H1 (cell line): ENCODE measurements around the gene ILF3. TPM values are rescaled to one million over a fixed set of nuclear protein-coding genes. Genes with fewer than 3 reads are reported as not detected.

Experiments
- CHD7 ChIP-seq: fragments of 300-600 bp; sonication (generic); IDR thresholded peaks from 2 replicates; pipeline ENCODE4 v1.7.1; 2012; ENCODE audit warnings: low read length, moderate library complexity, mild to moderate bottlenecking, inconsistent platforms; ENCODE audit not compliant: insufficient replicate concordance
- RBBP5 ChIP-seq: IDR thresholded peaks from 2 replicates; pipeline ENCODE4 v1.7.1; 2012; ENCODE audit warnings: low read depth, mild to moderate bottlenecking, inconsistent platforms, low read length, moderate library complexity, borderline replicate concordance
- SP1 ChIP-seq: IDR thresholded peaks from 2 replicates; pipeline ENCODE4 v1.6.1; 2011; ENCODE audit warnings: low read depth, low read length
- SRF ChIP-seq: IDR thresholded peaks from 2 replicates; pipeline ENCODE4 v1.6.1; 2011; ENCODE audit warnings: mild to moderate bottlenecking, low read depth, low read length, moderate library complexity
- TCF12 ChIP-seq: IDR thresholded peaks from 2 replicates; pipeline ENCODE4 v1.6.1; 2011; ENCODE audit warnings: low read depth, mild to moderate bottlenecking, low read length
- polyA plus RNA-seq, 7 experiments: library from polyadenylated mRNA; depleted of rRNA in 3 of 7; stranded (reverse) in 5 of 7; unstranded in 2 of 7; fragments of >200 nt in 5 of 7; fragments of 200-250 nt in 2 of 7; gene quantifications; 1 replicate in 5 of 7; 2 replicates in 1 of 7; 4 replicates in 1 of 7; pipeline versions ENCODE4 v1.2.1 to v1.2.3, GENCODE V29; 2011 to 2013; ENCODE audit warnings: missing spikeins in 2 of 7, mixed read lengths in 2 of 7
- total RNA-seq: library from RNA; stranded (reverse); fragmentation: NEBNext Ultra II Directional; extraction: Animal tissue kit (Norgen Biotek cat#: 25700); gene quantifications from 2 replicates; pipeline ENCODE4 v1.2.1, GENCODE V29; 2021
- TF ChIP-seq, protein P1 (sequence below), 3 experiments: IDR thresholded peaks; 1 replicate in 2 of 3; 2 replicates in 1 of 3; pipeline versions ENCODE4 v1.5.1 to v1.6.1; 2011; ENCODE audit warnings: low read length in 3 of 3, mild to moderate bottlenecking in 3 of 3, inconsistent platforms in 2 of 3, low read depth in 1 of 3, moderate library complexity in 1 of 3; ENCODE audit not compliant: insufficient read depth in 1 of 3; ENCODE audit errors: control extremely low read depth in 1 of 3
- TF ChIP-seq, protein P2 (sequence below): IDR thresholded peaks from 2 replicates; pipeline ENCODE4 v1.6.1; 2011; ENCODE audit warnings: low read depth, mild to moderate bottlenecking, low read length; ENCODE audit not compliant: insufficient read depth

Gene ILF3
- total and polyA plus RNA-seq, 2 of the 8 experiments (the other 6 are each of a cell fraction or from before 2014, with no cell fraction given), result 291 to 695 TPM

GRCh38 chr19:10643172-10643967, 10.8 kb upstream of the ILF3 start (continued):
- TF ChIP-seq CHD7 (no peak), SRF (no peak), SP1 (no peak), RBBP5 (no peak), TCF12 (no peak)
- TF ChIP-seq, protein P1, sequence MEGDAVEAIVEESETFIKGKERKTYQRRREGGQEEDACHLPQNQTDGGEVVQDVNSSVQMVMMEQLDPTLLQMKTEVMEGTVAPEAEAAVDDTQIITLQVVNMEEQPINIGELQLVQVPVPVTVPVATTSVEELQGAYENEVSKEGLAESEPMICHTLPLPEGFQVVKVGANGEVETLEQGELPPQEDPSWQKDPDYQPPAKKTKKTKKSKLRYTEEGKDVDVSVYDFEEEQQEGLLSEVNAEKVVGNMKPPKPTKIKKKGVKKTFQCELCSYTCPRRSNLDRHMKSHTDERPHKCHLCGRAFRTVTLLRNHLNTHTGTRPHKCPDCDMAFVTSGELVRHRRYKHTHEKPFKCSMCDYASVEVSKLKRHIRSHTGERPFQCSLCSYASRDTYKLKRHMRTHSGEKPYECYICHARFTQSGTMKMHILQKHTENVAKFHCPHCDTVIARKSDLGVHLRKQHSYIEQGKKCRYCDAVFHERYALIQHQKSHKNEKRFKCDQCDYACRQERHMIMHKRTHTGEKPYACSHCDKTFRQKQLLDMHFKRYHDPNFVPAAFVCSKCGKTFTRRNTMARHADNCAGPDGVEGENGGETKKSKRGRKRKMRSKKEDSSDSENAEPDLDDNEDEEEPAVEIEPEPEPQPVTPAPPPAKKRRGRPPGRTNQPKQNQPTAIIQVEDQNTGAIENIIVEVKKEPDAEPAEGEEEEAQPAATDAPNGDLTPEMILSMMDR (IDR thresholded peaks at IDR 0.05; ENCODE audit: control extremely low read depth in 1 of 3, insufficient read depth in 1 of 3, low read depth in 1 of 3, low read length in 3 of 3), result no peak
- TF ChIP-seq, protein P2, sequence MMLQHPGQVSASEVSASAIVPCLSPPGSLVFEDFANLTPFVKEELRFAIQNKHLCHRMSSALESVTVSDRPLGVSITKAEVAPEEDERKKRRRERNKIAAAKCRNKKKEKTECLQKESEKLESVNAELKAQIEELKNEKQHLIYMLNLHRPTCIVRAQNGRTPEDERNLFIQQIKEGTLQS, result no peak
